GM18505 (cell line): ENCODE measurements around the gene INHBC.

Experiments used
- ATAC-seq: cut with Tn5 transposase; IDR thresholded peaks from one replicate; pipeline ENCODE4 v1.9.1; 2021; ENCODE audit not compliant: unreplicated experiment
- POLR2A ChIP-seq: IDR thresholded peaks from 4 replicates; pipeline ENCODE4 v1.6.1; 2011; ENCODE audit warnings: borderline replicate concordance; ENCODE audit not compliant: insufficient read depth, insufficient read length; ENCODE audit errors: extremely low read depth

INHBC gene

GRCh38 chr12:57454566-57455373 is 20.2 kb downstream of the INHBC start, which contains the start of gene INHBE:
Gene INHBE, plus strand, starts transcription at chr12:57455307. Its CDS starts 230 bp downstream, at chr12:57455537.
- no peak for TF ChIP-seq POLR2A
- ATAC-seq, result no peak

- TF ChIP-seq POLR2A, result no peak
- ATAC-seq, result no peak
Observed at GRCh38 chr12:57455374-57456144, 21.0 kb downstream of the INHBC start.

GRCh38 chr12:57456145-57456700 is 21.6 kb downstream of the INHBC start:
- no peak for ATAC-seq
- no peak for TF ChIP-seq POLR2A

GRCh38 chr12:57456737-57457490 is 22.3 kb downstream of the INHBC start:
- no peak for TF ChIP-seq POLR2A
- ATAC-seq, result no peak

GRCh38 chr12:57458665-57459054 is 24.1 kb downstream of the INHBC start:
- no peak for TF ChIP-seq POLR2A
- no peak for ATAC-seq

GRCh38 chr12:57459055-57459749 is 24.6 kb downstream of the INHBC start:
- ATAC-seq, result peak; percentile 49
- TF ChIP-seq POLR2A, result peak; percentile 82

GRCh38 chr12:57459750-57460467 is 25.3 kb downstream of the INHBC start, which contains the start of gene GLI1:
Gene GLI1, plus strand, starts transcription at chr12:57459785. Its CDS starts 3,907 bp downstream, at chr12:57463692.
- no peak for ATAC-seq
- no peak for TF ChIP-seq POLR2A

GRCh38 chr12:57460468-57460784 is 25.8 kb downstream of the INHBC start:
- ATAC-seq, result no peak
- TF ChIP-seq POLR2A, result no peak

GRCh38 chr12:57460841-57461275 is 26.3 kb downstream of the INHBC start:
- no peak for ATAC-seq
- no peak for TF ChIP-seq POLR2A

GRCh38 chr12:57461276-57461916 is 26.8 kb downstream of the INHBC start:
- ATAC-seq, result no peak
- no peak for TF ChIP-seq POLR2A

- TF ChIP-seq POLR2A, result no peak
- no peak for ATAC-seq
Observed at GRCh38 chr12:57461917-57462250, 27.3 kb downstream of the INHBC start.
